ENCODE results near the gene MTM1.

The MTM1 gene

GRCh38 chrX:150697641-150698040 lies 129.2 kb downstream of the MTM1 start:
- Mint-ChIP-seq H3K4me3 (peak overlapping the region in 1 of 2 donors; percentile 41), H3K4me1 (ENCODE audit: low read depth in 2 of 2) (peaks cover 26 to 27% of the 10 kb centered on the region in 2 donors), H3K27ac (peak overlapping the region in 1 of 2 donors; percentile 92), H3K36me3 (ENCODE audit: insufficient read depth) (peaks cover 16% of the 10 kb centered on the region), H3K9me3 (no peaks in the 10 kb centered on the region), H3K27me3 (no peaks in the 10 kb centered on the region)
- ATAC-seq (replicated peaks) (no peak), DNase-seq (no peak)

GRCh38 chrX:150698981-150699380 lies 130.6 kb downstream of the MTM1 start:
- no peaks in the 10 kb centered on the region for H3K27me3 Mint-ChIP-seq
- H3K9me3 Mint-ChIP-seq = no peaks in the 10 kb centered on the region
- H3K36me3 Mint-ChIP-seq (ENCODE audit: insufficient read depth) = peaks cover 12% of the 10 kb centered on the region
- no peak overlapping the region for H3K4me3 Mint-ChIP-seq
- H3K4me1 Mint-ChIP-seq (ENCODE audit: low read depth in 2 of 2) = peaks cover 29 to 31% of the 10 kb centered on the region in 2 donors
- no peak for DNase-seq
- no peak for ATAC-seq (replicated peaks)
- H3K27ac Mint-ChIP-seq = no peak overlapping the region

- Mint-ChIP-seq H3K36me3 (ENCODE audit: insufficient read depth) (peaks cover 14% of the 10 kb centered on the region), H3K27me3 (no peaks in the 10 kb centered on the region), H3K27ac (no peak overlapping the region), H3K4me1 (ENCODE audit: low read depth in 2 of 2) (peaks cover 28 to 35% of the 10 kb centered on the region in 2 donors), H3K9me3 (no peaks in the 10 kb centered on the region), H3K4me3 (no peak overlapping the region)
- DNase-seq = no peak
- ATAC-seq (replicated peaks) = no peak
These were observed 131.7 kb downstream of the MTM1 start for GRCh38 chrX:150700107-150700506.

- Mint-ChIP-seq H3K9me3 (no peaks in the 10 kb centered on the region), H3K27me3 (no peaks in the 10 kb centered on the region), H3K4me1 (ENCODE audit: low read depth in 2 of 2) (peaks cover 18 to 28% of the 10 kb centered on the region in 2 donors), H3K27ac (no peak overlapping the region), H3K4me3 (no peak overlapping the region), H3K36me3 (ENCODE audit: insufficient read depth) (peaks cover 13% of the 10 kb centered on the region)
- no peak for ATAC-seq (replicated peaks)
- DNase-seq = no peak
These were observed 133.0 kb downstream of the MTM1 start for GRCh38 chrX:150701377-150701776.

- Mint-ChIP-seq H3K9me3 (no peaks in the 10 kb centered on the region), H3K4me3 (no peak overlapping the region), H3K4me1 (ENCODE audit: low read depth in 2 of 2) (peaks cover 11 to 20% of the 10 kb centered on the region in 2 donors), H3K36me3 (ENCODE audit: insufficient read depth) (peaks cover 16% of the 10 kb centered on the region), H3K27me3 (no peaks in the 10 kb centered on the region), H3K27ac (peak overlapping the region in 1 of 2 donors; percentile 59)
- ATAC-seq (replicated peaks) (no peak), DNase-seq (no peak)
These were observed 134.7 kb downstream of the MTM1 start for GRCh38 chrX:150702966-150703694.

- peak overlapping the region in 1 of 2 donors; percentile 59 for H3K27ac Mint-ChIP-seq
- no peaks in the 10 kb centered on the region for H3K9me3 Mint-ChIP-seq
- ATAC-seq (replicated peaks) (no peak), DNase-seq (no peak)
- no peak overlapping the region for H3K4me3 Mint-ChIP-seq
- peaks cover 16% of the 10 kb centered on the region for H3K36me3 Mint-ChIP-seq (ENCODE audit: insufficient read depth)
- H3K4me1 Mint-ChIP-seq (ENCODE audit: low read depth in 2 of 2) = peaks cover 11 to 20% of the 10 kb centered on the region in 2 donors
- no peaks in the 10 kb centered on the region for H3K27me3 Mint-ChIP-seq
These were observed 135.2 kb downstream of the MTM1 start for GRCh38 chrX:150703695-150703974.

- no peaks in the 10 kb centered on the region for H3K27me3 Mint-ChIP-seq
- DNase-seq (no peak), ATAC-seq (replicated peaks) (no peak)
- no peaks in the 10 kb centered on the region for H3K9me3 Mint-ChIP-seq
- no peak overlapping the region for H3K4me3 Mint-ChIP-seq
- peaks cover 11 to 20% of the 10 kb centered on the region in 2 donors for H3K4me1 Mint-ChIP-seq (ENCODE audit: low read depth in 2 of 2)
- H3K36me3 Mint-ChIP-seq (ENCODE audit: insufficient read depth) = peaks cover 16% of the 10 kb centered on the region
- peak overlapping the region; percentile 74 to 89 for H3K27ac Mint-ChIP-seq
These were observed 135.7 kb downstream of the MTM1 start for GRCh38 chrX:150704030-150704613.

- H3K4me1 Mint-ChIP-seq (ENCODE audit: low read depth in 2 of 2) = peaks cover 18 to 19% of the 10 kb centered on the region in 2 donors
These were observed 144.2 kb downstream of the MTM1 start for GRCh38 chrX:150712619-150713018.

GRCh38 chrX:150715184-150715583 lies 146.8 kb downstream of the MTM1 start:
- H3K27me3 Mint-ChIP-seq = no peaks in the 10 kb centered on the region
- peaks cover 16 to 19% of the 10 kb centered on the region in 2 donors for H3K4me1 Mint-ChIP-seq (ENCODE audit: low read depth in 2 of 2)
- no peak for ATAC-seq (replicated peaks)
- no peaks in the 10 kb centered on the region for H3K9me3 Mint-ChIP-seq
- H3K36me3 Mint-ChIP-seq (ENCODE audit: insufficient read depth) = peaks cover 11% of the 10 kb centered on the region
- peak overlapping the region in 1 of 2 donors; percentile 35 for H3K27ac Mint-ChIP-seq
- H3K4me3 Mint-ChIP-seq = no peak overlapping the region
- no peak for DNase-seq

More at GRCh38 chrX:150712619-150713018, 144.2 kb downstream of the MTM1 start:
- no peaks in the 10 kb centered on the region for H3K9me3 Mint-ChIP-seq
- H3K36me3 Mint-ChIP-seq (ENCODE audit: insufficient read depth) = peaks cover 6% of the 10 kb centered on the region
- ATAC-seq (replicated peaks) = no peak
- H3K27me3 Mint-ChIP-seq = no peaks in the 10 kb centered on the region
- no peak for DNase-seq
- H3K4me3 Mint-ChIP-seq = no peak overlapping the region
- no peak overlapping the region for H3K27ac Mint-ChIP-seq

GRCh38 chrX:150719621-150720020 lies 151.2 kb downstream of the MTM1 start:
- H3K27ac Mint-ChIP-seq = no peak overlapping the region

More at GRCh38 chrX:150719621-150720020, 151.2 kb downstream of the MTM1 start:
- H3K27me3 Mint-ChIP-seq = no peaks in the 10 kb centered on the region
- DNase-seq (no peak), ATAC-seq (replicated peaks) (no peak)
- H3K36me3 Mint-ChIP-seq (ENCODE audit: insufficient read depth) = peaks cover 20% of the 10 kb centered on the region
- H3K4me1 Mint-ChIP-seq (ENCODE audit: low read depth in 2 of 2) = peaks cover 17 to 18% of the 10 kb centered on the region in 2 donors
- no peaks in the 10 kb centered on the region for H3K9me3 Mint-ChIP-seq
- no peak overlapping the region for H3K4me3 Mint-ChIP-seq
